ENCODE results near the gene MRPS31.
"Not testable (repeated sequence)": the region's sequence is repeated elsewhere in the genome, so short reads cannot be mapped to it uniquely, and the experiment has no call there.

Gene MRPS31

GRCh38 chr13:40787062-40787461 lies 16.1 kb upstream of the MRPS31 start:
- Histone ChIP-seq H3K9me3 (no peaks in the 10 kb centered on the region), H3K4me3 (ENCODE audit: low read depth, low read length) (no peak overlapping the region), H3K27me3 (no peaks in the 10 kb centered on the region), H3K36me3 (no peaks in the 10 kb centered on the region), H3K4me1 (no peaks in the 10 kb centered on the region)
- no peak for TF ChIP-seq CTCF (IDR thresholded peaks at IDR 0.05; ENCODE audit: low read depth, low read length)
- no peak for DNase-seq

- no peaks in the 10 kb centered on the region for H3K27me3 ChIP-seq
- no peaks in the 10 kb centered on the region for H3K4me1 ChIP-seq
- no peaks in the 10 kb centered on the region for H3K36me3 ChIP-seq
- no peak for DNase-seq
- no peak for TF ChIP-seq CTCF (IDR thresholded peaks at IDR 0.05; ENCODE audit: low read depth, low read length)
- no peak overlapping the region for H3K4me3 ChIP-seq (ENCODE audit: low read depth, low read length)
- H3K9me3 ChIP-seq = no peaks in the 10 kb centered on the region
Measured at GRCh38 chr13:40786568-40786996, 15.6 kb upstream of the MRPS31 start.

- Histone ChIP-seq H3K9me3 (no peaks in the 10 kb centered on the region), H3K4me3 (ENCODE audit: low read depth, low read length) (no peak overlapping the region), H3K27me3 (no peaks in the 10 kb centered on the region), H3K4me1 (no peaks in the 10 kb centered on the region), H3K36me3 (no peaks in the 10 kb centered on the region)
- TF ChIP-seq CTCF (IDR thresholded peaks at IDR 0.05; ENCODE audit: low read depth, low read length) = no peak
- DNase-seq = no peak
Measured at GRCh38 chr13:40784540-40784939, 13.6 kb upstream of the MRPS31 start.

GRCh38 chr13:40782971-40783370 lies 12.0 kb upstream of the MRPS31 start:
- H3K4me1 ChIP-seq; DNase-seq; H3K36me3 ChIP-seq; H3K4me3 ChIP-seq (ENCODE audit: low read depth, low read length); H3K9me3 ChIP-seq; H3K27me3 ChIP-seq: not testable (repeated sequence)

- H3K4me3 ChIP-seq (ENCODE audit: low read depth, low read length) = no peak overlapping the region
- no peaks in the 10 kb centered on the region for H3K4me1 ChIP-seq
- DNase-seq = no peak
- no peaks in the 10 kb centered on the region for H3K9me3 ChIP-seq
- H3K27me3 ChIP-seq = no peaks in the 10 kb centered on the region
- TF ChIP-seq CTCF (IDR thresholded peaks at IDR 0.05; ENCODE audit: low read depth, low read length) = no peak
- H3K36me3 ChIP-seq = no peaks in the 10 kb centered on the region
Measured at GRCh38 chr13:40781717-40782116, 10.7 kb upstream of the MRPS31 start.

GRCh38 chr13:40780822-40781401 lies 9.9 kb upstream of the MRPS31 start:
- no peak overlapping the region for H3K4me3 ChIP-seq (ENCODE audit: low read depth, low read length)
- H3K36me3 ChIP-seq = no peaks in the 10 kb centered on the region
- H3K4me1 ChIP-seq = no peaks in the 10 kb centered on the region
- no peaks in the 10 kb centered on the region for H3K9me3 ChIP-seq
- DNase-seq = peak; percentile 20
- H3K27me3 ChIP-seq = no peaks in the 10 kb centered on the region
- TF ChIP-seq CTCF (IDR thresholded peaks at IDR 0.05; ENCODE audit: low read depth, low read length) = 0 out of 2 replicates have a peak, but pooled peaks have one; percentile 8
